ENCODE data around the gene FAXDC2.

DNA sequence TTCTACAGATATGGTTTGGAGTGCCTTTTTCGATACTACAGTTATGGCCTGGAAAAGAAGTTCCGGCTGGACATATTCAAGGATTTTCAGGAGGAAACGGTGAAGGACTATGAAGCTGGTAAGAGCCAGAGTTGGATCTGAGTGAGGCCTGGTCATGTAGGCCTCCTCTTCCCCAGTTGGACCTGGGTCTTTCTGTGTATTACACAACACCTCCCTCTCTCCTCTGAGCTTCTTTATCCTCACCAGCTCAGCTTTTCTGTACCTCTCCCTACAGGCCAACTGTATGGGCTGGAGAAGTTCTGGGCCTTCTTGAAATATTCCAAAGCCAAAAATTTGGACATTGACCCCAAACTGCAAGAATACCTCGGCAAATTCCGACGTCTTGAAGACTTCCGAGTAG is 39.2 kb downstream of the FAXDC2 start:
- TF ChIP-seq, protein P1, sequence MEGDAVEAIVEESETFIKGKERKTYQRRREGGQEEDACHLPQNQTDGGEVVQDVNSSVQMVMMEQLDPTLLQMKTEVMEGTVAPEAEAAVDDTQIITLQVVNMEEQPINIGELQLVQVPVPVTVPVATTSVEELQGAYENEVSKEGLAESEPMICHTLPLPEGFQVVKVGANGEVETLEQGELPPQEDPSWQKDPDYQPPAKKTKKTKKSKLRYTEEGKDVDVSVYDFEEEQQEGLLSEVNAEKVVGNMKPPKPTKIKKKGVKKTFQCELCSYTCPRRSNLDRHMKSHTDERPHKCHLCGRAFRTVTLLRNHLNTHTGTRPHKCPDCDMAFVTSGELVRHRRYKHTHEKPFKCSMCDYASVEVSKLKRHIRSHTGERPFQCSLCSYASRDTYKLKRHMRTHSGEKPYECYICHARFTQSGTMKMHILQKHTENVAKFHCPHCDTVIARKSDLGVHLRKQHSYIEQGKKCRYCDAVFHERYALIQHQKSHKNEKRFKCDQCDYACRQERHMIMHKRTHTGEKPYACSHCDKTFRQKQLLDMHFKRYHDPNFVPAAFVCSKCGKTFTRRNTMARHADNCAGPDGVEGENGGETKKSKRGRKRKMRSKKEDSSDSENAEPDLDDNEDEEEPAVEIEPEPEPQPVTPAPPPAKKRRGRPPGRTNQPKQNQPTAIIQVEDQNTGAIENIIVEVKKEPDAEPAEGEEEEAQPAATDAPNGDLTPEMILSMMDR (IDR thresholded peaks at IDR 0.05), result no peak
- no peak for TF ChIP-seq POLR2A (IDR thresholded peaks at IDR 0.05)
